HCT116 (cell line): ENCODE measurements around the gene PVRIG. TPM values are rescaled to one million over a fixed set of nuclear protein-coding genes. Genes with fewer than 3 reads are reported as not detected.
"Not testable (repeated sequence)": the region's sequence is repeated elsewhere in the genome, so short reads cannot be mapped to it uniquely, and the experiment has no call there.

Experiments
- ATAC-seq: fragments of 200-7000 bp; cut with Tn5 transposase; 2 replicates; pipeline ENCODE4 v1.9.1; 2020; ENCODE audit warnings: mild to moderate bottlenecking, moderate library complexity
- BruUV-seq: library from RNA; stranded (reverse); fragments of 400-500 nt; replicated peaks from 2 replicates; lab custom pipeline; 2021; lab: Mats Ljungman, UMichigan
- CTCF ChIA-PET: fragments of 300-600 bp; sonication (Branson Sonifier 250); formaldehyde crosslinking; loops from one replicate; lab custom pipeline; 2021; ENCODE audit warnings: antibody characterized with exemption; lab: Charles Lee
- POLR2A ChIA-PET: fragments of 300-600, 350-600 bp; sonication (Branson Sonifier 250); formaldehyde crosslinking; loops from one replicate; lab custom pipeline; 2021; ENCODE audit warnings: antibody characterized with exemption; lab: Charles Lee
- RAD21 ChIA-PET, 2 experiments: fragments of 300-600 bp; sonication (Branson Sonifier 250); formaldehyde crosslinking; loops; one replicate each; lab custom pipeline; 2023; ENCODE audit warnings: low total read pairs in 2 of 2; ENCODE audit not compliant: uncharacterized antibody in 2 of 2, unreplicated experiment in 2 of 2, low non-redundant PET in 1 of 2; lab: Charles Lee
- DNase-seq: peaks from one replicate; pipeline ENCODE4 v3.0.0-alpha.2; 2010; ENCODE audit warnings: low read depth, low spot score
- H2AFZ ChIP-seq: fragments of 200-600 bp; shearing (Covaris generic), sonication (generic); 2 replicates; pipeline ENCODE4 v1.6.1; 2017; ENCODE audit warnings: low read depth, mixed run types, mixed read lengths, antibody characterized with exemption, low read length; ENCODE audit not compliant: poor library complexity, severe bottlenecking
- H3K27ac ChIP-seq: 2 replicates; pipeline ENCODE4 v1.5.1; 2012; ENCODE audit warnings: low read depth, low read length
- H3K27me3 ChIP-seq: fragments of 200-600 bp; sonication (generic); 2 replicates; pipeline ENCODE4 v1.6.1; 2016; ENCODE audit warnings: mixed run types, low read length, mixed read lengths; ENCODE audit not compliant: insufficient read depth
- H3K36me3 ChIP-seq, 2 experiments: fragments of 200-500 bp in 1 of 2; fragments of 200-600 bp in 1 of 2; sonication (Bioruptor generic) in 1 of 2; sonication (generic) in 1 of 2; 2 replicates each; pipeline versions ENCODE4 v1.5.1 to v1.6.1; 2014 to 2016; ENCODE audit warnings: low read length in 2 of 2, inconsistent platforms in 1 of 2, mixed read lengths in 1 of 2, mixed run types in 1 of 2; ENCODE audit not compliant: insufficient read depth in 2 of 2, control insufficient read depth in 1 of 2
- H3K4me1 ChIP-seq, 2 experiments: fragments of 200-600 bp in 1 of 2; sonication (generic) in 1 of 2; 2 replicates each; pipeline versions ENCODE4 v1.5.1 to v1.6.1; 2012 to 2017; ENCODE audit warnings: low read length in 2 of 2, inconsistent platforms in 1 of 2, mild to moderate bottlenecking in 1 of 2, mixed read lengths in 1 of 2, mixed run types in 1 of 2, moderate library complexity in 1 of 2; ENCODE audit not compliant: insufficient read depth in 2 of 2, control insufficient read depth in 1 of 2
- H3K4me2 ChIP-seq: fragments of 200-600 bp; sonication (generic); 2 replicates; pipeline ENCODE4 v1.6.1; 2017; ENCODE audit warnings: mixed run types, low read length, mixed read lengths
- H3K4me3 ChIP-seq, 2 experiments: fragments of 200-600 bp in 1 of 2; sonication (generic) in 1 of 2; replicated peaks in 1 of 2; 2 replicates each; pipeline ENCODE4 v1.5.1; 2011 to 2016; ENCODE audit warnings: low read length in 2 of 2, control low read depth in 1 of 2, low read depth in 1 of 2, mild to moderate bottlenecking in 1 of 2, mixed read lengths in 1 of 2, mixed run types in 1 of 2
- H3K79me2 ChIP-seq: fragments of 200-600 bp; sonication (generic); 2 replicates; pipeline ENCODE4 v1.6.1; 2017; ENCODE audit warnings: mild to moderate bottlenecking, mixed run types, low read length, moderate library complexity, mixed read lengths; ENCODE audit not compliant: insufficient read depth
- H3K9ac ChIP-seq: fragments of 200-600 bp; sonication (generic); 2 replicates; pipeline ENCODE4 v1.6.1; 2016; ENCODE audit warnings: low read length, mixed read lengths
- H3K9me2 ChIP-seq: fragments of 200-600 bp; sonication (generic), shearing (Covaris generic); 2 replicates; pipeline ENCODE4 v1.6.1; 2017; ENCODE audit warnings: mixed run types, mild to moderate bottlenecking, moderate library complexity; ENCODE audit not compliant: insufficient read depth
- H3K9me3 ChIP-seq, 2 experiments: fragments of 200-500 bp in 1 of 2; fragments of 200-600 bp in 1 of 2; sonication (Bioruptor generic) in 1 of 2; sonication (generic) in 1 of 2; 2 replicates each; pipeline ENCODE4 v1.6.1; 2014 to 2017; ENCODE audit warnings: low read length in 2 of 2, mixed read lengths in 2 of 2, inconsistent platforms in 1 of 2, low read depth in 1 of 2, mild to moderate bottlenecking in 1 of 2, mixed run types in 1 of 2, moderate library complexity in 1 of 2; ENCODE audit not compliant: control insufficient read depth in 1 of 2, insufficient read depth in 1 of 2
- H4K20me1 ChIP-seq: fragments of 200-600 bp; sonication (generic), shearing (Covaris generic); 2 replicates; pipeline ENCODE4 v1.6.1; 2017; ENCODE audit warnings: mixed run types, mild to moderate bottlenecking, moderate library complexity; ENCODE audit not compliant: insufficient read depth
- EZH2phosphoT487 ChIP-seq: fragments of 200-600 bp; IDR thresholded peaks from 2 replicates; pipeline ENCODE4 v1.6.1; 2018; ENCODE audit warnings: antibody characterized with exemption, borderline replicate concordance
- POLR2AphosphoS5 ChIP-seq: IDR thresholded peaks from 2 replicates; pipeline ENCODE4 v1.6.1; 2011; ENCODE audit warnings: mild to moderate bottlenecking, low read depth, low read length, moderate library complexity
- RAD21 ChIP-seq: IDR thresholded peaks from 2 replicates; pipeline ENCODE4 v1.6.1; 2012; ENCODE audit warnings: low read depth, mild to moderate bottlenecking
- TCF7L2 ChIP-seq: IDR thresholded peaks from 2 replicates; pipeline ENCODE4 v1.7.0; 2011; ENCODE audit warnings: borderline replicate concordance, inconsistent platforms; ENCODE audit not compliant: insufficient read depth, insufficient read length; ENCODE audit errors: extremely low read depth
- ZFX ChIP-seq: fragments of 450-650 bp; IDR thresholded peaks from 2 replicates; pipeline ENCODE4 v1.6.1; 2017
- intact Hi-C: fragments of 100-400 bp; cut with micrococcal nuclease; formaldehyde crosslinking; loops from 2 replicates; pipeline ENCODE4 v1.10.0; 2022
- total RNA-seq: library from RNA; stranded (reverse); gene quantifications from one replicate; pipeline ENCODE4 v1.2.1, GENCODE V29; 2021; ENCODE audit not compliant: unreplicated experiment
- TF ChIP-seq, protein P1 (sequence below), 3 experiments: fragments of 200-600 bp in 1 of 3; sonication (generic) in 1 of 3; IDR thresholded peaks in 2 of 3; conservative IDR thresholded peaks in 1 of 3; 2 replicates each; pipeline ENCODE4 v1.5.1; 2012 to 2017; ENCODE audit warnings: low read depth in 2 of 3, low read length in 2 of 3, antibody characterized with exemption in 1 of 3, borderline replicate concordance in 1 of 3, control low read depth in 1 of 3, mild to moderate bottlenecking in 1 of 3, mixed read lengths in 1 of 3, mixed run types in 1 of 3, moderate library complexity in 1 of 3; ENCODE audit not compliant: insufficient read depth in 1 of 3
- TF ChIP-seq, protein P2 (sequence below): IDR thresholded peaks from 2 replicates; pipeline ENCODE4 v1.6.1; 2011; ENCODE audit warnings: mild to moderate bottlenecking, low read length, moderate library complexity; ENCODE audit not compliant: insufficient replicate concordance; ENCODE audit errors: extremely low read depth
- TF ChIP-seq, protein P3 (sequence below): IDR thresholded peaks from 2 replicates; pipeline ENCODE4 v1.6.1; 2012
- TF ChIP-seq, protein P4 (sequence below): IDR thresholded peaks from 2 replicates; pipeline ENCODE4 v1.6.1; 2012

The PVRIG gene
- total RNA-seq, 1 experiment from 2014 or later = 0.30 TPM

DNA sequence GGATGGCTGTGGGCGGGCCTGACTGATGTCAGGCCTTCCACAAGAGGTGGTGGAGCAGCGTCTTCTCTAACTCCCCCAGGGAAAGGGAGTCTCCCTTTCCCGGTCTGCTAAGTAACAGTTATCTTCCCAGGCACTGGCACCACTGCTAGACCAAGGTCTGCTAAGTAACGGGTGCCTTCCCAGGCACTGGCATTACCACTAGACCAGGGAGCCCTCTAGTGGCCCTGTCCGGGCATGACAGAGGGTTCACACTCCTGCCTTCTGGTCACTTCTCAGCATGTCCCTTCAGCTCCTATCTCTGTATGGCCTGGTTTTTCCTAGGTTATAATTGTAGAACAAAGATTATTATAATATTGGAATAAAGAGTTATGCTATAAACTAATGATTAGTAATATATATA is 1.8 kb upstream of the PVRIG start:
- CTCF ChIA-PET = interaction anchor here (0.6 to 2.2 kb wide), 5 partner anchors 28 to 128 kb away, joined by 3 to 47 read pairs (median 4); partner anchors contain the start of gene GPC2
- H2AFZ ChIP-seq, H3K4me1 ChIP-seq, H3K27me3 ChIP-seq, H3K9ac ChIP-seq, BruUV-seq, H3K9me2 ChIP-seq, H3K9me3 ChIP-seq, H3K4me3 ChIP-seq, H3K79me2 ChIP-seq, RAD21 ChIA-PET, H3K4me2 ChIP-seq, H3K27ac ChIP-seq, H4K20me1 ChIP-seq, H3K36me3 ChIP-seq, POLR2A ChIA-PET: not testable (repeated sequence)
- peak; percentile 8 for DNase-seq
- ATAC-seq = peak; percentile 59
- TF ChIP-seq RAD21 = peak; percentile 46
- TF ChIP-seq, protein P1, sequence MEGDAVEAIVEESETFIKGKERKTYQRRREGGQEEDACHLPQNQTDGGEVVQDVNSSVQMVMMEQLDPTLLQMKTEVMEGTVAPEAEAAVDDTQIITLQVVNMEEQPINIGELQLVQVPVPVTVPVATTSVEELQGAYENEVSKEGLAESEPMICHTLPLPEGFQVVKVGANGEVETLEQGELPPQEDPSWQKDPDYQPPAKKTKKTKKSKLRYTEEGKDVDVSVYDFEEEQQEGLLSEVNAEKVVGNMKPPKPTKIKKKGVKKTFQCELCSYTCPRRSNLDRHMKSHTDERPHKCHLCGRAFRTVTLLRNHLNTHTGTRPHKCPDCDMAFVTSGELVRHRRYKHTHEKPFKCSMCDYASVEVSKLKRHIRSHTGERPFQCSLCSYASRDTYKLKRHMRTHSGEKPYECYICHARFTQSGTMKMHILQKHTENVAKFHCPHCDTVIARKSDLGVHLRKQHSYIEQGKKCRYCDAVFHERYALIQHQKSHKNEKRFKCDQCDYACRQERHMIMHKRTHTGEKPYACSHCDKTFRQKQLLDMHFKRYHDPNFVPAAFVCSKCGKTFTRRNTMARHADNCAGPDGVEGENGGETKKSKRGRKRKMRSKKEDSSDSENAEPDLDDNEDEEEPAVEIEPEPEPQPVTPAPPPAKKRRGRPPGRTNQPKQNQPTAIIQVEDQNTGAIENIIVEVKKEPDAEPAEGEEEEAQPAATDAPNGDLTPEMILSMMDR (IDR thresholded peaks at IDR 0.05 in 2 of 3, conservative IDR thresholded peaks at IDR 0.05 in 1 of 3; ENCODE audit: borderline replicate concordance in 1 of 3, insufficient read depth in 1 of 3, low read depth in 2 of 3, low read length in 2 of 3) = peak; percentile 17 to 46 (median 41); a peak in 4 of 6 replicates
- intact Hi-C loops = loop anchor here (1.0 kb wide), 1 partner anchor 86 kb away; no protein-coding TSS in a partner anchor

DNA sequence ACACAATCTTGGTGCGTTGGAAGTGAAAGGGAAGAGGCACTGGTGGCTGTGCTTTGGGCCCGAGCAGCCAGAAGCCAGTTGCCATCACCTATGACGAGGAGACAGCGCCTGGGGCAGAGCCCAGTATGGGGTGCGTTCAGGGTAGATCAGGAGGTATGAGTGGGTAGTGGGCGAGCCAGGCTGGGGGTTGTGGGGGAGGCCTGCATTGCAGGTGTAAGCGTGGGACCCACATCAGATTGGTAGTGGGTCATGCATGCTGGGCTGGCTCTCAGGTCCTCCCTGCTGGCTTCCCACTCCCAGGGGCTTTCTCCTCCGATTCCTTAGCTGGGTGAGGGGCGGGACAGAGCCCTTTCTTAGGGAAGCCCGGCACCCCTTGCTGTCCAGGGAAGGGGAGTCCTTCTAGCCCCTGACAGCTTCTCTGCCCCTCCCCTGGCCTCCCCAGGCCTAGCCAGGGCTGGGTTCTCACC is 445 bp upstream of the PVRIG start:
- RAD21 ChIA-PET = no interaction called here
- H3K27me3 ChIP-seq = no peaks in the 10 kb centered on the region
- TF ChIP-seq, protein P2, sequence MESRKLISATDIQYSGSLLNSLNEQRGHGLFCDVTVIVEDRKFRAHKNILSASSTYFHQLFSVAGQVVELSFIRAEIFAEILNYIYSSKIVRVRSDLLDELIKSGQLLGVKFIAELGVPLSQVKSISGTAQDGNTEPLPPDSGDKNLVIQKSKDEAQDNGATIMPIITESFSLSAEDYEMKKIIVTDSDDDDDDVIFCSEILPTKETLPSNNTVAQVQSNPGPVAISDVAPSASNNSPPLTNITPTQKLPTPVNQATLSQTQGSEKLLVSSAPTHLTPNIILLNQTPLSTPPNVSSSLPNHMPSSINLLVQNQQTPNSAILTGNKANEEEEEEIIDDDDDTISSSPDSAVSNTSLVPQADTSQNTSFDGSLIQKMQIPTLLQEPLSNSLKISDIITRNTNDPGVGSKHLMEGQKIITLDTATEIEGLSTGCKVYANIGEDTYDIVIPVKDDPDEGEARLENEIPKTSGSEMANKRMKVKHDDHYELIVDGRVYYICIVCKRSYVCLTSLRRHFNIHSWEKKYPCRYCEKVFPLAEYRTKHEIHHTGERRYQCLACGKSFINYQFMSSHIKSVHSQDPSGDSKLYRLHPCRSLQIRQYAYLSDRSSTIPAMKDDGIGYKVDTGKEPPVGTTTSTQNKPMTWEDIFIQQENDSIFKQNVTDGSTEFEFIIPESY = no peak
- TF ChIP-seq, protein P3, sequence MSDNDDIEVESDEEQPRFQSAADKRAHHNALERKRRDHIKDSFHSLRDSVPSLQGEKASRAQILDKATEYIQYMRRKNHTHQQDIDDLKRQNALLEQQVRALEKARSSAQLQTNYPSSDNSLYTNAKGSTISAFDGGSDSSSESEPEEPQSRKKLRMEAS = no peak
- TF ChIP-seq, protein P4, sequence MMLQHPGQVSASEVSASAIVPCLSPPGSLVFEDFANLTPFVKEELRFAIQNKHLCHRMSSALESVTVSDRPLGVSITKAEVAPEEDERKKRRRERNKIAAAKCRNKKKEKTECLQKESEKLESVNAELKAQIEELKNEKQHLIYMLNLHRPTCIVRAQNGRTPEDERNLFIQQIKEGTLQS = no peak
- TF ChIP-seq RAD21 (no peak), EZH2phosphoT487 (no peak), POLR2AphosphoS5 (no peak), ZFX (no peak), TCF7L2 (no peak)
- H3K79me2 ChIP-seq = no peaks in the 10 kb centered on the region
- H3K9ac ChIP-seq = no peak overlapping the region
- H3K9me2 ChIP-seq = no peaks in the 10 kb centered on the region
- no peak overlapping the region for H3K4me2 ChIP-seq
- H3K4me3 ChIP-seq = no peak overlapping the region
- POLR2A ChIA-PET = no interaction called here
- intact Hi-C loops = no loop called here
- ATAC-seq (no peak), DNase-seq (no peak)
- H3K4me1 ChIP-seq = peaks cover 0 to 3% of the 10 kb centered on the region in 2 experiments; a peak in 1 of 4 replicates
- H3K27ac ChIP-seq = no peak overlapping the region
- no peaks in the 10 kb centered on the region for H4K20me1 ChIP-seq
- no peaks in the 10 kb centered on the region for H3K36me3 ChIP-seq
- no peaks in the 10 kb centered on the region for H3K9me3 ChIP-seq
- BruUV-seq = no TSS peak
- CTCF ChIA-PET = no interaction called here
- H2AFZ ChIP-seq = no peak overlapping the region
